Mammary microvascular endothelial cell (primary cell): ENCODE data around the gene GCK. TPM values are rescaled to one million over a fixed set of nuclear protein-coding genes. Genes with fewer than 3 reads are reported as not detected.

ENCODE experiments used
- total RNA-seq: library from RNA; depleted of rRNA; stranded (reverse); fragments of >200 nt; gene quantifications from 2 replicates; pipeline ENCODE4 v1.2.3, GENCODE V29; 2015

The GCK gene
- total RNA-seq: 0.39 TPM in 1 of 2 replicates, not detected in the other

GRCh38 chr7:44189286-44189992, at the start of gene GCK:
Gene GCK (minus strand): TSS chr7:44189439. CDS start chr7:44188953, 486 bp downstream.

GRCh38 chr7:44200699-44201461, 11.6 kb upstream of the GCK start, which contains the start of gene YKT6:
Gene YKT6 (plus strand): TSS chr7:44200978. CDS start chr7:44201136, 158 bp downstream.

GRCh38 chr7:44141221-44141850, 47.9 kb downstream of the GCK start, which contains the start of gene MYL7:
Gene MYL7 (minus strand): TSS chr7:44141332. CDS start chr7:44141305, 27 bp downstream.

GRCh38 chr7:44123190-44124003, 65.8 kb downstream of the GCK start, which contains the start of gene POLD2:
Gene POLD2 (minus strand): TSS chr7:44123548. CDS start chr7:44122053, 1,495 bp downstream.

GRCh38 chr7:44103923-44104859, 85.0 kb downstream of the GCK start, which contains the start of gene AEBP1:
Gene AEBP1 (plus strand): TSS chr7:44104345. CDS start chr7:44104666, 321 bp downstream.

Other genes with a start within 250 kb of the GCK start
- gene SPDYE1, start 191.5 kb downstream of the GCK start, total RNA-seq: not detected in 2 replicates
- gene DBNL, start 144.7 kb downstream of the GCK start, total RNA-seq: 222 and 224 TPM in 2 replicates
- not detected in 2 replicates for gene PGAM2, start 123.9 kb downstream of the GCK start, total RNA-seq
- gene POLM, start 106.9 kb downstream of the GCK start, total RNA-seq: 16.6 and 18.0 TPM in 2 replicates
- 8.2 and 9.2 TPM in 2 replicates for gene AEBP1, start 85.1 kb downstream of the GCK start, total RNA-seq
- gene POLD2, start 65.9 kb downstream of the GCK start, total RNA-seq: 117 TPM in 2 replicates
- gene MYL7, start 48.1 kb downstream of the GCK start, total RNA-seq: not detected in 2 replicates
- 92.3 and 96.4 TPM in 2 replicates for gene YKT6, start 11.5 kb upstream of the GCK start, total RNA-seq
- 0.20 and 0.69 TPM in 2 replicates for gene CAMK2B, start 136.2 kb upstream of the GCK start, total RNA-seq